Stomach (tissue), 9 donors: ENCODE results near the gene PIAS1. TPM values are rescaled to one million over a fixed set of nuclear protein-coding genes. Genes with fewer than 3 reads are reported as not detected.
A peak's percentile ranks its signal among the peaks of the same experiment; 100 is the strongest.

ENCODE experiments used
- DNase-seq, 2 donors: peaks; one replicate each; pipeline versions ENCODE4 v3.0.0 to v3.0.0-alpha.2; 2013 to 2019
- H3K27ac ChIP-seq, 5 donors: fragments of 200-600 bp in 4 of 5; sonication (generic) in 4 of 5; one replicate each; pipeline ENCODE4 v1.5.1; 2013 to 2019; ENCODE audit warnings: mild to moderate bottlenecking in 1 of 5, moderate library complexity in 1 of 5
- H3K27me3 ChIP-seq, 3 donors: fragments of 200-600 bp; sonication (generic); one replicate each; pipeline ENCODE4 v1.5.1; 2017 to 2019; ENCODE audit warnings: mixed run types in 1 of 3
- H3K36me3 ChIP-seq, 4 donors: fragments of 200-600 bp; sonication (generic); 1 replicate in 3 of 4; 2 replicates in 1 of 4; pipeline ENCODE4 v1.5.1; 2016 to 2019
- H3K4me1 ChIP-seq, 4 donors: fragments of 200-600 bp; sonication (generic); one replicate each; pipeline ENCODE4 v1.5.1; 2016 to 2019
- H3K4me3 ChIP-seq, 4 donors: fragments of 200-600 bp; sonication (generic) in 3 of 4; one replicate each; pipeline ENCODE4 v1.5.1; 2016 to 2019; ENCODE audit warnings: mild to moderate bottlenecking in 1 of 4
- H3K9me3 ChIP-seq, 4 donors: fragments of 200-600 bp; sonication (generic); one replicate each; pipeline ENCODE4 v1.5.1; 2016 to 2019
- CTCF ChIP-seq, 7 experiments: fragments of 450-650 bp in 4 of 7; fragments of 200-600 bp in 3 of 7; sonication (generic) in 3 of 7; IDR thresholded peaks; one replicate each; pipeline ENCODE4 v1.5.1; 2016 to 2019; ENCODE audit warnings: antibody characterized with exemption in 7 of 7, control low read depth in 2 of 7, mild to moderate bottlenecking in 1 of 7
- EP300 ChIP-seq: sonication (generic); formaldehyde crosslinking; IDR thresholded peaks from one replicate; pipeline ENCODE4 v1.6.1; 2017; ENCODE audit warnings: antibody characterized with exemption
- POLR2A ChIP-seq, 4 donors: fragments of 450-650 bp; IDR thresholded peaks; one replicate each; pipeline ENCODE4 v1.6.1; 2016; ENCODE audit warnings: antibody characterized with exemption in 4 of 4, control low read depth in 2 of 4, mild to moderate bottlenecking in 1 of 4, moderate library complexity in 1 of 4
- POLR2AphosphoS5 ChIP-seq, 3 donors: sonication (generic); formaldehyde crosslinking; IDR thresholded peaks; one replicate each; pipeline ENCODE4 v1.6.1; 2016; ENCODE audit warnings: antibody characterized with exemption in 3 of 3
- WGBS, 5 donors: extraction: QIAGEN DNeasy Blood & Tissue Kit in 3 of 5; methylation state at CpG; one replicate each; pipeline versions ENCODE4 v1.1.5 to v1.1.7; 2013 to 2018; 5-methylcytosine and 5-hydroxymethylcytosine counted together
- intact Hi-C: fragments of 100-400 bp; cut with DNase I; formaldehyde crosslinking; loops from one replicate; pipeline ENCODE4 v1.15.1; 2023; ENCODE audit warnings: low total_unique reads
- polyA plus RNA-seq, 3 donors: library from polyadenylated mRNA; stranded (reverse); fragments of 200-250 nt; gene quantifications; one replicate each; pipeline ENCODE4 v1.2.3, GENCODE V29; 2013
- total RNA-seq, 5 donors: library from RNA; depleted of rRNA; stranded (reverse); fragments of >200 nt; gene quantifications; one replicate each; pipeline versions ENCODE4 v1.1.0 to v1.2.3, GENCODE V29; 2014 to 2016
- donor health status: healthy with polysubstance abuse.
- donor health status: Bipolar disorder and iron deficiency.
- donor health status: healthy.

The PIAS1 gene
- total and polyA plus RNA-seq, 8 donors: 7.9 to 56.6 (median 38.8) TPM

GRCh38 chr15:68190048-68190447 is 135.9 kb downstream of the PIAS1 start:
- DNase-seq: no peak
- Histone ChIP-seq H3K9me3 (no peaks in the 10 kb centered on the region), H3K4me3 (no peak overlapping the region), H3K27ac (no peak overlapping the region), H3K36me3 (peaks cover 23 to 78% (median 58%) of the 10 kb centered on the region in 4 donors), H3K4me1 (peaks cover 6 to 51% (median 19%) of the 10 kb centered on the region in 4 donors), H3K27me3 (no peaks in the 10 kb centered on the region)
- WGBS, 5 donors: 86 to 94% (median 92%) methylated on average over 4 of the region's 4 CpGs
- no peak for TF ChIP-seq POLR2A (IDR thresholded peaks at IDR 0.05)
- no peak for TF ChIP-seq CTCF (IDR thresholded peaks at IDR 0.05)
- TF ChIP-seq POLR2AphosphoS5 (IDR thresholded peaks at IDR 0.05): no peak
- no peak for TF ChIP-seq EP300
- intact Hi-C loops: no loop called here

- Histone ChIP-seq H3K9me3 (no peaks in the 10 kb centered on the region), H3K27me3 (no peaks in the 10 kb centered on the region), H3K4me3 (no peak overlapping the region), H3K4me1 (peaks cover 6 to 46% (median 17%) of the 10 kb centered on the region in 4 donors), H3K36me3 (peaks cover 23 to 81% (median 49%) of the 10 kb centered on the region in 4 donors), H3K27ac (peak overlapping the region in 1 of 5 donors; percentile 22)
- TF ChIP-seq CTCF (IDR thresholded peaks at IDR 0.05): no peak
- TF ChIP-seq POLR2A (IDR thresholded peaks at IDR 0.05): no peak
- TF ChIP-seq POLR2AphosphoS5 (IDR thresholded peaks at IDR 0.05): no peak
- TF ChIP-seq EP300: no peak
- 54 to 68% (median 60%) methylated on average over 3 of the region's 3 CpGs for WGBS, 5 donors
- intact Hi-C loops: no loop called here
- no peak for DNase-seq
Observed at GRCh38 chr15:68191555-68191954, 137.4 kb downstream of the PIAS1 start.

- intact Hi-C loops: no loop called here
- H3K4me1 ChIP-seq: peaks cover 2 to 41% (median 14%) of the 10 kb centered on the region in 4 donors
- H3K4me3 ChIP-seq: no peak overlapping the region
- TF ChIP-seq EP300 (no peak), POLR2A (IDR thresholded peaks at IDR 0.05) (no peak), CTCF (IDR thresholded peaks at IDR 0.05) (no peak), POLR2AphosphoS5 (IDR thresholded peaks at IDR 0.05) (no peak)
- H3K36me3 ChIP-seq: peaks cover 23 to 77% (median 48%) of the 10 kb centered on the region in 4 donors
- H3K27me3 ChIP-seq: no peaks in the 10 kb centered on the region
- H3K9me3 ChIP-seq: no peaks in the 10 kb centered on the region
- 86 to 97% (median 91%) methylated on average over 4 of the region's 4 CpGs for WGBS, 5 donors
- no peak for DNase-seq
- peak overlapping the region in 1 of 5 donors; percentile 22 for H3K27ac ChIP-seq
Observed at GRCh38 chr15:68192117-68192516, 138.0 kb downstream of the PIAS1 start.

- TF ChIP-seq POLR2AphosphoS5 (IDR thresholded peaks at IDR 0.05) (no peak), POLR2A (IDR thresholded peaks at IDR 0.05) (no peak), CTCF (IDR thresholded peaks at IDR 0.05) (no peak), EP300 (no peak)
- intact Hi-C loops: no loop called here
- Histone ChIP-seq H3K4me1 (peaks cover 0 to 32% (median 9%) of the 10 kb centered on the region in 4 donors), H3K27me3 (no peaks in the 10 kb centered on the region), H3K27ac (peak overlapping the region in 1 of 5 donors; percentile 22), H3K4me3 (no peak overlapping the region), H3K9me3 (no peaks in the 10 kb centered on the region), H3K36me3 (peaks cover 23 to 76% (median 45%) of the 10 kb centered on the region in 4 donors)
- peak in 1 of 2 donors; percentile 52 for DNase-seq
- 71 to 94% (median 88%) methylated on average over 5 of the region's 5 CpGs for WGBS, 5 donors
Observed at GRCh38 chr15:68192804-68193486, 138.8 kb downstream of the PIAS1 start.
